ELR (cell line): Measurements from ENCODE around the gene LCT.

Experiments
- DNase-seq: peaks from one replicate; pipeline ENCODE4 v3.0.0-alpha.2; 2015; ENCODE audit warnings: low read depth

LCT gene

GRCh38 chr2:135742325-135742757, 94.6 kb downstream of the LCT start:
- DNase-seq, result peak; percentile 72

DNA sequence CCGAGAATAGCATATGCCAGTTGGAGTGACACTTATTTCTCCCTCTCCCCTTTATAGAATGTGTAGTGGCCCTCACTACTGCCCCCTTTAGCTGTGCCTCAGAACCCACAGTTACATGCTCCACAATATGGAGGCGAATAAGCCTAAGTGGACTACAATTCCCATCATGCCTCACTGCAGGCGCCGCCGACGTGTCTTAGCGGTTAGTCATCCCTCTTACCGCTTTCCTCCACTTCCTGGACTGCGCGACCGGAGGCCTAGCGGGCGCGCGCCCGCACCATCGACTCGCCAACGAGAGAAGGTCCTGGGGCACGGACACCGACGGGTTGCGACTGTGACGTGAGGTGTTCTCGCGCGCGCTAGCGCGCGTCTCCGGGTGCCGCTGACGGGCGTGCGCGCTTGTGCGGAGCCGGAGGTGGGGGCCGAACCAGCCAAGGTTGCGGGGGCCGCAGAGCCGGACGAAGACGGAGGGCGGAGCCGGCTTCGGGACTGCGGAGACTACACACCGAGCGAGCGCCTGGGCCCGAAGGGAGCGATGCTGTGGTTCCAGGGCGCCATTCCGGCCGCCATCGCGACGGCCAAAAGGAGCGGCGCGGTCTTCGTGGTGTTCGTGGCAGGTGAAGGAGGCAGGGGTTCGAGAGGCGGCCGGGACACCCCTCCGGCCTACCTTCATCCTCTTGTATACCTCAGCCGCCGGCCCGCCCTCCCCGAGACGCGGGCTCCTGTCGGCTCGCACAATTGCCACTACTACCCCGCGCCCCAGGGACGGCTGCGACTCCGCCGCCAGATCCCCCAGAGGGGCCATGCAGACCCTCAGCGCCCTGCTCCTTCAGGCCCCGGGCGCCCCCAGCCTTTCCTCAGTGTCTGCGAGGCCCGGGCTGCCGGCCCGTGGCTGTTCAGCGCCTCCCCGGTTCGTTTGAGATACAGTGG, 95.3 kb downstream of the LCT start, which contains the start of gene UBXN4:
UBXN4 (plus strand) TSS at position 461 of the 930 bp plus-strand sequence; CDS start at position 536, 75 bp downstream.
- peak; percentile 99 for DNase-seq

DNA sequence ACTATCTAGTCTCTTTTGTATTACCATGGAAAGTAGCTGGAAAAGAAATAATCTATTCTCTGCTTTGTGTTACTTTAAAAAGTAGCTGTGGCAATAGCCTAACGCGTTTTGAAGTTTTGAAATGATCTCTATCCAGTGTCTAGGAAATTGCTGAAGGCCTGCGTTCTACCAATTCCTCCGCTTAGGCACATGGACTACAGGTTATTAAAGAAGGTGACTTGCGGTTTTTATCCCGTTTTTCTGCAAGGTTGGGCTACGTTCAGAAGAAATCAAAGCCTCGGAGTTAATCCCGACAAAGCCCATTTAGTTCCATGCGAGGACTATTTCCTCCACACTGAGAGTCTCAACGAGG, 96.0 kb downstream of the LCT start:
- no peak for DNase-seq

GRCh38 chr2:135740206-135740605, 96.8 kb downstream of the LCT start:
- DNase-seq, result no peak
